HepG2 (cell line): ENCODE measurements around the gene ORC4. TPM values are rescaled to one million over a fixed set of nuclear protein-coding genes. Genes with fewer than 3 reads are reported as not detected.

ENCODE experiments used
- ARNT ChIP-seq: fragments of 450-650 bp; IDR thresholded peaks from 2 replicates; pipeline ENCODE4 v1.6.1; 2017
- ATF7-NPFF ChIP-seq: sonication (generic); formaldehyde crosslinking; IDR thresholded peaks from 2 replicates; pipeline ENCODE4 v1.8.1; 2023; ENCODE audit warnings: mild to moderate bottlenecking, low read depth, missing genetic modification reagents, moderate library complexity
- CBX2 ChIP-seq, 2 experiments: fragments of 200-600 bp in 1 of 2; sonication (generic); formaldehyde crosslinking in 1 of 2; IDR thresholded peaks; 2 replicates each; pipeline versions ENCODE4 v1.7.0 to v1.8.1; 2018 to 2022; ENCODE audit warnings: low read depth in 2 of 2, low read length in 1 of 2, mild to moderate bottlenecking in 1 of 2, missing genetic modification reagents in 1 of 2
- DMAP1 ChIP-seq: IDR thresholded peaks from 2 replicates; pipeline ENCODE4 v1.6.1; 2016
- DZIP1 ChIP-seq: sonication (generic); formaldehyde crosslinking; IDR thresholded peaks from 2 replicates; pipeline ENCODE4 v1.5.0; 2020; ENCODE audit warnings: mild to moderate bottlenecking, missing genetic modification reagents
- EED ChIP-seq: sonication (generic); formaldehyde crosslinking; IDR thresholded peaks from 2 replicates; pipeline ENCODE4 v1.5.0; 2020; ENCODE audit warnings: mild to moderate bottlenecking, missing genetic modification reagents
- ERF ChIP-seq: IDR thresholded peaks from 2 replicates; pipeline ENCODE4 v1.6.1; 2018; ENCODE audit warnings: missing biosample characterization, missing genetic modification reagents
- HIVEP1 ChIP-seq: sonication (generic); formaldehyde crosslinking; IDR thresholded peaks from 2 replicates; pipeline ENCODE4 v1.4.0; 2020; ENCODE audit warnings: mild to moderate bottlenecking, missing genetic modification reagents
- NR2C2 ChIP-seq: sonication (generic); formaldehyde crosslinking; IDR thresholded peaks from 2 replicates; pipeline ENCODE4 v1.4.0; 2020; ENCODE audit warnings: missing genetic modification reagents, mild to moderate bottlenecking, moderate library complexity, borderline replicate concordance
- PHF20 ChIP-seq: sonication (generic); formaldehyde crosslinking; IDR thresholded peaks from 2 replicates; pipeline ENCODE4 v1.5.0; 2020; ENCODE audit warnings: mild to moderate bottlenecking, missing genetic modification reagents
- RBAK ChIP-seq: sonication (generic); formaldehyde crosslinking; IDR thresholded peaks from 2 replicates; pipeline ENCODE4 v1.5.1; 2020; ENCODE audit warnings: mild to moderate bottlenecking, missing genetic modification reagents
- SRSF4 ChIP-seq: fragments of 200-400 bp; formaldehyde crosslinking; IDR thresholded peaks from one replicate; pipeline ENCODE4 v1.6.1; 2018; ENCODE audit warnings: mild to moderate bottlenecking, low read depth, low read length, moderate library complexity; ENCODE audit not compliant: poor library complexity, severe bottlenecking
- TAF1 ChIP-seq: sonication (generic); formaldehyde crosslinking; IDR thresholded peaks from 2 replicates; pipeline ENCODE4 v1.4.0; 2020; ENCODE audit warnings: missing genetic modification reagents
- TCF7 ChIP-seq: sonication (generic); IDR thresholded peaks from 2 replicates; pipeline ENCODE4 v1.6.1; 2016; ENCODE audit warnings: antibody characterized with exemption, low read depth
- ZBTB21 ChIP-seq: sonication (generic); formaldehyde crosslinking; IDR thresholded peaks from 2 replicates; pipeline ENCODE4 v1.4.0; 2020; ENCODE audit warnings: missing genetic modification reagents
- ZBTB4 ChIP-seq: sonication (generic); formaldehyde crosslinking; IDR thresholded peaks from 2 replicates; pipeline ENCODE4 v1.4.0; 2020; ENCODE audit warnings: missing genetic modification reagents, mild to moderate bottlenecking, borderline replicate concordance
- ZNF629 ChIP-seq: sonication (generic); formaldehyde crosslinking; conservative IDR thresholded peaks from 2 replicates; pipeline ENCODE4 v1.5.0; 2020; ENCODE audit warnings: missing genetic modification reagents
- ZNF652 ChIP-seq: IDR thresholded peaks from 2 replicates; pipeline ENCODE4 v1.6.1; 2016; ENCODE audit warnings: low read depth, borderline replicate concordance
- ZNF746 ChIP-seq: sonication (generic); formaldehyde crosslinking; IDR thresholded peaks from 2 replicates; pipeline ENCODE4 v1.8.0; 2022; ENCODE audit warnings: mild to moderate bottlenecking, missing genetic modification reagents
- ZNF772 ChIP-seq: sonication (generic); formaldehyde crosslinking; IDR thresholded peaks from 2 replicates; pipeline ENCODE4 v1.5.0; 2020; ENCODE audit warnings: mild to moderate bottlenecking, missing genetic modification reagents
- polyA plus RNA-seq, 8 experiments: library from polyadenylated mRNA; depleted of rRNA in 3 of 8; stranded (reverse) in 7 of 8; unstranded in 1 of 8; fragments of >200 nt; fragmentation: Illumina TruSeq in 4 of 8; extraction: Trizol in 4 of 8; gene quantifications; 2 replicates each; pipeline versions ENCODE4 v1.2.1 to v1.2.3, GENCODE V29; 2011 to 2016; ENCODE audit warnings: low read depth in 4 of 8, missing spikeins in 1 of 8, mixed read lengths in 1 of 8; ENCODE audit not compliant: insufficient read depth in 1 of 8
- total RNA-seq, 5 experiments: library from RNA; depleted of rRNA; stranded (reverse); fragments of >200 nt; fragmentation: Illumina TruSeq; extraction: Trizol; gene quantifications; 2 replicates each; pipeline ENCODE4 v1.2.3, GENCODE V29; 2016; ENCODE audit warnings: low read depth in 1 of 5
- TF ChIP-seq, protein P1 (sequence below): sonication (generic); formaldehyde crosslinking; conservative IDR thresholded peaks from 2 replicates; pipeline ENCODE4 v1.4.0; 2020; ENCODE audit warnings: missing genetic modification reagents

The ORC4 gene
- total and polyA plus RNA-seq, 2 of the 13 experiments (the other 11 are each of a cell fraction or from before 2014, with no cell fraction given), result 28.6 to 84.8 TPM

DNA sequence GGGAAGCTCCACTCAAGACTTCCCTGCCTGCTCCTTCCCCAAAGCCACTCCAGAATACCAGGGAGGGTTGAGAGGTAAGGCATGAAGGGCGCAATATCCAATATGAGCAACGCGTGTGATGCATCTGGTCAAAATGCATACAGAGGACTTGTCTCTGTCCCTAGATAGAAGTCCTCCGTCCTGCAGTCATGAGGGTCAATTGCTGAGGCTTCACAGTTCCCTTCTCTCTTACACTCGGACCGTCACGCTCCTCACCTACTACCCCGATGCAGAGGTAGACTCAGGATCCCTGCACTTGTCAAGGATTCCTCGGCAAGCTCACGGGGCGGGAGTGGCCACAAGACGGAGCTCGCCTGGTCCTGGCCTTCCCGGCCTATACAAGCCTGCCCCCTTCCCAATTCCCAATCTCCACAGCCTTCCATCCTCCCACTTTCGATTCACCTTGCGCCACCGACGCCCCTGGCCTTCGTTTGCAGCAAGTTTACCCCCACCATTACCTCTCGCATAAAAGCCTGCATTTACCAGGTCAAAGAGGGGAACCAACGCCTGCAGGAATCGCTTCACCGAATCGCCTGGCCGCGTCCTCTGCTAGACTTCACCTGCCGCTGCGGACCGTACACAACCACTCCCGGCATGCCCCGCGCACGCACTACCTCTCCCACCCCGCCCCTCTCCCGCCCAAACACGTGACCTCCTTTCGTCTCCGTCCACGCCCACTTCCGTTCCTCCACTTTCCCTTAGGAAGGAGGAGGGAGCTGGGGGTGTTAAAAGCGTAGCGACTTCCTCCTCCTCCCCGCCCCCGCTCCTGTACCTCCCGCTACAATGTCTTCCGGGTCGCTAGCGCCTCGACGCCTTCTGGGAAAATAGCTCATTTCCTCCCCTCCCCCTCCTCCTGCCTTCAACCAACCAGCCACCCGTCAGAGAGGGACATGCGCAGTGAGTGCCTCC is at the start of gene ORC4 (continued):
- no peak for TF ChIP-seq ZNF652
- TF ChIP-seq, protein P1, sequence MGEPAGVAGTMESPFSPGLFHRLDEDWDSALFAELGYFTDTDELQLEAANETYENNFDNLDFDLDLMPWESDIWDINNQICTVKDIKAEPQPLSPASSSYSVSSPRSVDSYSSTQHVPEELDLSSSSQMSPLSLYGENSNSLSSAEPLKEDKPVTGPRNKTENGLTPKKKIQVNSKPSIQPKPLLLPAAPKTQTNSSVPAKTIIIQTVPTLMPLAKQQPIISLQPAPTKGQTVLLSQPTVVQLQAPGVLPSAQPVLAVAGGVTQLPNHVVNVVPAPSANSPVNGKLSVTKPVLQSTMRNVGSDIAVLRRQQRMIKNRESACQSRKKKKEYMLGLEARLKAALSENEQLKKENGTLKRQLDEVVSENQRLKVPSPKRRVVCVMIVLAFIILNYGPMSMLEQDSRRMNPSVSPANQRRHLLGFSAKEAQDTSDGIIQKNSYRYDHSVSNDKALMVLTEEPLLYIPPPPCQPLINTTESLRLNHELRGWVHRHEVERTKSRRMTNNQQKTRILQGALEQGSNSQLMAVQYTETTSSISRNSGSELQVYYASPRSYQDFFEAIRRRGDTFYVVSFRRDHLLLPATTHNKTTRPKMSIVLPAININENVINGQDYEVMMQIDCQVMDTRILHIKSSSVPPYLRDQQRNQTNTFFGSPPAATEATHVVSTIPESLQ (CRISPR knock-in tag), result no peak; the same call in 1 of the 2 replicates
- TF ChIP-seq ATF7-NPFF, result peak; percentile 69
- no peak for TF ChIP-seq ZBTB4 (CRISPR knock-in tag)
- no peak for TF ChIP-seq SRSF4
- no peak for TF ChIP-seq TCF7
- TF ChIP-seq EED (CRISPR knock-in tag), result peak; percentile 97
- TF ChIP-seq NR2C2, result peak; percentile 99
- no peak for TF ChIP-seq CBX2 (IDR thresholded peaks at IDR 0.05; ENCODE audit: low read depth, low read length)
- TF ChIP-seq CBX2 (CRISPR knock-in tag; IDR thresholded peaks at IDR 0.05; ENCODE audit: low read depth), result no peak
- TF ChIP-seq ERF (CRISPR knock-in tag), result peak; percentile 94
- peak; percentile 83; the same call in 1 of the 2 replicates for TF ChIP-seq DZIP1 (CRISPR knock-in tag)
- TF ChIP-seq TAF1, result peak; percentile 95
- peak; percentile 36; the same call in 1 of the 2 replicates for TF ChIP-seq ZNF746 (CRISPR knock-in tag)
- no peak for TF ChIP-seq ARNT
- TF ChIP-seq ZNF772 (CRISPR knock-in tag), result peak; percentile 96
- peak; percentile 95 for TF ChIP-seq DMAP1 (CRISPR knock-in tag)
- TF ChIP-seq RBAK (CRISPR knock-in tag), result no peak
- TF ChIP-seq ZNF629 (CRISPR knock-in tag), result 0 out of 2 replicates have a peak, but pooled peaks have one; percentile 48
- peak; percentile 91 for TF ChIP-seq PHF20
- no peak for TF ChIP-seq ZBTB21 (CRISPR knock-in tag)
- TF ChIP-seq HIVEP1 (CRISPR knock-in tag), result peak; percentile 97
